NK-92 (cell line): ENCODE results near the gene GZMA.

Source experiments
- DNase-seq: peaks from one replicate; lab custom pipeline; 2025; ENCODE audit not compliant: unreplicated experiment; lab: John Stamatoyannopoulos, UW

Gene GZMA

DNA sequence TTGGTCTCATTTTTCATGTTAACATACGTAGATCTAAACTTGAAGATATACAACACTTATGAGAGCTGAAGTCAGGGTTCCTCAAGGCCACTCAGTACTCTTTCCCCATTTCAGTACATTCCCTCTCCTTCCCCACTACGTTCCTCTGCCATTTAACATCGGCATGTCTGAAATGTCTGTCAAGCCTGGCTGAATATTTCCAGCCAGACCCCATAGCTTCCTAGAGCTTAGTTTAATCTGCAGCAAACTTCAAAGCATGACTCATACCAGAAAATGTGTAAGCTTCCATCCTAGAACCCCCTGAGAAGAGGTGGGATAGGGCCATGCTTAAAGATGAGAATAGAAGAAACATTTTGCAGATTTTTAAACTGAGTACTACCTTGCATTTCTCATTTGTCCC lies 6.2 kb downstream of the GZMA start:
- DNase-seq: no peak

DNA sequence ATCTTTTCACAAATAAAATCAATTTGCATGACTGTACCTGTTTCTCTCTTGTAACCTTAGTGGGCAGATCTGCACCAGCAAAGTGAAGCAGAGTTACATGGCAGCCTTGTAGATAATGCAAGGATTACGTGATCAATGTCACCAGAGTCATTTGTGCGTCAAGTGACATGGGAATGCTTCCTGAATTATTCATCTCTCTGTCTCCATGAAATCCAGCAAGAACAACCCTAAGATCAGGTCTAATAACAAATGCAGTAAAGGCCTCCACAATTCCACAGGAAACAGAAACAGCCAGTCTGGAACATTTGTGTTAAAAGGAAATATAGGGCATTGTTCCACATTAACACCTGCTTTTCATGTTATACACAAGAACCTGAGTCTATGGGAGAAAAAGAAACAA lies 7.8 kb downstream of the GZMA start:
- DNase-seq: no peak

DNA sequence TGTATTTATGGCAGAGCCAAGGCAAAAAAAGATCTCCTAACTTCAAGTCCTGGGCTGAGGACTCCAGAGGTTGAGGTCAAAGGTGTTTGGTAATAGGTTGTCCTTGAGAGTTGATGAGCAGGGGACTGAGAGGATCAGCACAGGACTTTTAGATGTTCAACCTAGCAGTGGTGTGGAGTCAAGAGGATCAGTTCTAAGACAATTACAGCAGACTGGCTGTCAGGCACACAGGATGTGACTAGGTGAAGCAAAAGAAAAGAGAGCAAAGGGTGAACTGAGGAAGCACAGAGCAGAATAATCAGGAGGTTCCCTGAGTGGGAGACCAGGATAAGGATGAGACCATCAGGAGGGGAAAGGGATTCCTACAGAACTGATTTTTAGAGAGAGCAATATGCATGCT lies 10.9 kb downstream of the GZMA start:
- no peak for DNase-seq

DNA sequence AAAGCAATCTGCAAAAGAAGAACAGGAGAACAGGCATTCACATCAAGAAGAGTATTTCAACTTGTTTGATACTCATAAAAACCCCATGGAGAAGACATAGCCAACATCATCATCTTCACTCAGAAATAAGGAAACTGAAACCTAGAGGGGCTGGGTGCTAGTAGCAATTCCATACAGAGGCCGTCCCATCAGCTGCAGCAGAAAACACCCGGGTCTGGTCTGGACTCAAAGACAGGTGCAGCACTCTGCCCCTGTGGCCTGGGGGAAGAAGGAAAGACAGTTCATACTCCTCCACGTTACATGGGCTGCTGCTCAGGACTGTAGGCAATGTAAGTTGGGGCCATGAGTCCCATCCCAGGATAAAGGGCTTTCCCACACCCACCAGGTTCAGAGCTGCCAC lies 11.6 kb downstream of the GZMA start:
- DNase-seq: no peak

DNA sequence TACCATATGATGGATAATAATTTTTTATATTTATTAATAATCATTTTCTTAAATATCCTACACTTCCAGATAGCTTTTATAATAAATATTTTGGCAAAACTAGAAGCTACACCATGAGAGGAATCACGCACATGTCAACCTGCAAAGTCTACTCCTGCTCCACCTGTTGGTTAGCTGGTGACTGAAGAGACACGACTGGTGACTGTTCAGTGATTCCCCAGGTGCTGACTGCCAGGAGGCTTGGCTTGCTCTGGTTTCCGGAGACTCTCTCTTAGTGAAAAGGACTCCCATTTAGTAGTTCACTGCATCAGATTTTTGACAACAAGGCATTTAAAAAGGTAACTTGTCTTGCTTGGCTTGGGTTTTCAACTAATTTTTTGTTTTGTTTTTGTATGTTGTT lies 20.9 kb downstream of the GZMA start:
- no peak for DNase-seq

DNA sequence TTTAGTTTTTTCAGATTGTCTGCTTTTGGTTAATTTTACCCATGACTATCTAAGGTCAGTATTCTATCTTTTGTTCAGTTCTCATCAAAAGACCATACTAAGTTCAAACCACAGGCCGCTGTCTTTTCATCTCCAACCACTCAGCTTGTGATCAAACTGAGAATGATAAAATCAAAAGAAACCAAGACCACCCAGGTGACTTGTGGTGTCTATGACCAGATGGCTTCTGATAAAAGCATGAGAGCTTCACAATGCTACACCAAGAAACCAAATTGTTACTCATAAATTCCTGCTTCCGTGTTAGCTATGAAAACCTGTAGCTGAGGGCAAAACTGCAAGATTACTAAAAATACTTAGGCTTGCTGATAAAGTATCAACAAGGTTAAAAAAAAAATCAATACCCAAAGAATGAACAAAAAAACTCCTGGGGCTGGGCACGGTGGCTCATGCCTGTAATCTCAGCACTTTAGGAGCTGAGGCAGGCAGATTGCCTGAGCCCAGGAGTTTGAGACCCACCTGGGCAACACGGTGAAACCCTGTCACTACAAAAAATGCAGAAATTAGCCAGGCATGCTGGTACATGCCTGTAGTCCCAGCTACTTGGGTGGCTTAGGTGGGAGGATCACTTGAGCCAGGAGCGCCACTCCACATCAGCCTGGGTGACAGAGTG lies 31.7 kb downstream of the GZMA start:
- DNase-seq: no peak

DNA sequence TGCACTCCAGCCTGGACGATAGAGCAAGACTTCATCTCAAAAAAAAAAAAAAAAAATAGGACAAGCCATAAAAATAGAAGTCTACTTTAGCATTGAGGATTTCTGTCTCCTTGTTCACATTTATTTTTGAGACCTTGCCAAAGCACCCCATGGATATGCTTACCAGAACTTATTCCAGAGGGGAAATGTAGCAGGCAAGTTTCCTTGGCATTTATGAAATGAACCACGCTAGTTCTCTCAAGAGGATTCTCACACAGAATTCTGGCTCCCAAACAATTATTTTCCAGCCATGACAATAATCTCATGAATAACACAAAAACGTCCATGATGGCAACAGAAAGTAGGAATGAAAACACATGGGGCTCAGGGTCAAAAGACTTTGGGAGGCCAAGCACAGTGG lies 34.1 kb downstream of the GZMA start:
- DNase-seq: no peak

DNA sequence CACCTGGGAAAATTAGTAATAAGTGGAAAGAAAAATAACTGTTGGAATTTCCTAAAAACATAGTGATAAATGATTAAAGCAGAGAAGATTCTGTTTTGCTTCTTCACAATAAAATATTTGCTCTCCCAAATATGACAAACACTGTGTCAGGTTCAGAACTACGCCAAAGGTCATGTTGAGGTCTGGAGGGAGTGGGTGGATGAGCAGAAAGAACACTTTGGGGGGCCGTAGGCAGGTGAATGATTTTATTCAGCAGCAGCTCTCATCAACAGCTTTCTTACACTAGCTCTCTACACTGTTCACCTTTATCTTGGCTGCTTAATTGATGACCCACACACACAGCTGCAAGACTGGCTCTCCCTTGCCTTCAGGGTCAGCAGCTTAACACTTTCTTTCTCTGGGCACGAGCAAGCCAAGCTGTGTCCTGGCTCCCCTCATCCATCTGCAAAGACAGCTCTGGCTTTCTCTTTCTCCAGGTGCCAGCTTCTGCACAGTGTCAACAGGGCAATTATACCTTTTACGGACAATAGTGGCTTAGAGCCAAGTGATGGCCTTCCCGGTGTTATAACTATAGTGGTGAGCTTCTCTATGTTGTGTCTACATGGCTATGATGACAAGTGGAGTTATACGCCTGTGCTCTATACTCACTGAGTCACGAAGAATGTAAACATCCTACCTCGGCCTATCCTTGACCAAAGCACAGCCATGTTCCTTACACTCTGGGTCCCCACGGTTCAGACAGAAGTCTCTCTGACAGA lies 38.6 kb downstream of the GZMA start:
- DNase-seq: no peak

DNA sequence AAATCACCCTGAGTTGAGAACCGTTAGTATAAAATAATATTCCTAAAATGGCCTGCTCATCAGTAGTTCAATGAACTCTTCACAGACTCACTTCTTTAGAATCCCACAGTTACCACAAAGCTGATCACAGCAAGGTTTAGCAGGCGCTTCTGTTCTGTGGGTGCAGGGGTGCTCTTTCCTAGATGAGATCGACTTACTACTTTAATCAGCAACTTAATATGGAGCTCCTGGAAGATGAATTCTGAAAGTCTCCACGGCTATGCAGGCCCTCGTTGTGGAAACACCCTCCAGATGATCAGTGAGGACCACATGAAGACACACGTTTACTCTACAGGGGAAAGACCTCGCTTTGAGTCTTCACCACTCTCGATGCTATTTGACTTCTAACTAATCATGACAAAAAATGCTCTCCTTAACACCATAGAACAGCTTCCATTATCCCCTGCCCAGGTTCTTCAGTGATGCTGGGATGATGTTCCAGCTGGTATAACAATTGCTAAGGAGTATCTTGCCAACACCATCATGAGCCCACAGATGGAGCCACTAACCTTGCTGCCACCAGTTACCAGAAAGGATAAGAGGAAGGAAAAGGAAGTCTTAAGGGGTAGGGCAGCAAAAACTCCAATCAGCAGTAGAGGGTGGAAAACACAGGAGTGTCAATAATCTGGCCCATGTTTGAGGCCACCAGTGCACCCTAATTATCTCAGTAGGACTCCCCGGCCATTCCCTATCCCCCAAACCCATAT lies 39.7 kb downstream of the GZMA start:
- DNase-seq: no peak

DNA sequence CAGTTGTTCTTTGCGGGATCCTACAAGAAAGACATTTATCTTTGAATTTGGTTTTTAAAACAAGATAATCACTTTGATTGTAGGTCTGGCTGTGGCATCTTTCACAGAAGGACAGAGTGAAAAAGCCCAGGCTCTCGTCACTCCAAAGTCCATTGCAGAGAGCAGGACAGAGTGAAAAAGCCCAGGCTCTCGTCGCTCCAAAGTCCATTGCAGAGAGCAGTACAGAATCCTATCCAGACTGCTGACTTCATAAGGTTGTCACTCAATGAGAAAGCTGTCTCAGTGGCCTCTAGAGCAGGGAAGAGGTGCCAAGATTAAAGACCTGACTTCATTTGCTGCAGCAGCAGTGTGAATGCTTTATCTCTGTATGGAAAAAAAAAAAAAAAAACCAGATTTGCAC lies 41.2 kb downstream of the GZMA start:
- no peak for DNase-seq

DNA sequence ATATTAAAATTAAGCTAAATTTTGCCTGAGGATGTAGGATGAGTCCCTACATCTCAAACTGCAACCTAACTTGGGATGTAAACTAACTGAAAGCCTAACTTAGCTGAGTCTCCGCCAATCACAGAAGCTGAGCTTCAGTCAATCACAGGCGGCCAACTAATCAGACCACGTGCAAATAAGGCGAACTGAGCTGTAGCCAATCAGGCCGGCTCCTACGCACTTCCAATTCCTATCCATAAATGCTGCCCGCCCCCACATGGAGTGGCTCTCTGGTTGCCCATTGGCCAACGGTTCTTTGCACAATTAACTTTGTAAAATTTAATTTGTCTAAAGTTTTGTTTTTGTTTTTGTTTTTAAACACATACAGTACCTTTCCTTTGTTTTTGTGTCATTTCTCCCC lies 43.6 kb downstream of the GZMA start:
- DNase-seq: no peak

DNA sequence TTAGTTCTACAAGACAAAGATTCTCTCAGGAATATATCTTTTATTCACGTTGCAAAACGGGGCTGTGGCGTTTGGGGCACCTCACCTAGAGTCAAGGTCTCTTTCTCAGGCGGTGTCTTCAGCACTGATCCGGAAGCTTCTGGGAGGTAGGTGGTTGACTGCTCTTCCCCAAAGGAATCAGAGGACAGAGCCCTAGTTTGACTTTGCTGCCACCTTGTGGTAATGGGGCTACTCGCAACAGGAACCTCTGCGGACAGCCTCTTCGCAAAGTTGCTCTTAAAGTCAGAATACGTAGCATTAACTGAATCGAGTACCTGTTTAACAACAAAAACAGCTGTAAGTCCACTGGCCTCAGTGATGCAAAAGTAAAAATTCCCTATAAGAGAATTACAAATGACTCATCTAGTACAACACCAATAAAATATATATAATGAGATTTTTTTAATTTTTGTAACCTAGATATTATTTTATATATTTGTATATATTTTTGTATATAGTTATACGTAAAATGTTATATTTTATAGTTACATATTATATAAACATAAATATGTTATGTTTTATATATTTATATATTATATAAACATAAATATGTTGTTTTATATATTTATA lies 44.2 kb downstream of the GZMA start:
- DNase-seq: peak; percentile 41

DNA sequence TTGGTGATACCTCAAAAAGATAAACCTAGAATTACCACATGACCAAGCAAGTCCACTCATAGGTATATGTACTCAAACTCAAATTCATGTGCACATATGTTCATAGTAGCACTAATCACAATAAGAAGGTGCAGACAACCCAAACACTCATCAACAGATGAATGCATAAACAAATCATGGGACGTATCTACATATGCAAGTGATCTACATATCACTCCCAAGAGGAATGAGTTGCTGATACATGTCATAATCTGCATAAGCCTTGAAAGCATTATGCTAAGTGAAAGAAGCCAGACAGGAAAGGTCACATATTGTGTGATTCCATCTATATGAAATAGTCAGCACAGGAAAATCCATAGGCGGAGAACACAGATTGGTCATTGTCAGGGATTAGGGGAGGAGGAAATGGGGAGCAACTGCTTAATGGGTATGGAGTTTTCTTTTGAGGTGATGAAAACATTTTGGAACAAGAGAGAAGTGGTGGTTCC lies 46.9 kb downstream of the GZMA start:
- no peak for DNase-seq

DNA sequence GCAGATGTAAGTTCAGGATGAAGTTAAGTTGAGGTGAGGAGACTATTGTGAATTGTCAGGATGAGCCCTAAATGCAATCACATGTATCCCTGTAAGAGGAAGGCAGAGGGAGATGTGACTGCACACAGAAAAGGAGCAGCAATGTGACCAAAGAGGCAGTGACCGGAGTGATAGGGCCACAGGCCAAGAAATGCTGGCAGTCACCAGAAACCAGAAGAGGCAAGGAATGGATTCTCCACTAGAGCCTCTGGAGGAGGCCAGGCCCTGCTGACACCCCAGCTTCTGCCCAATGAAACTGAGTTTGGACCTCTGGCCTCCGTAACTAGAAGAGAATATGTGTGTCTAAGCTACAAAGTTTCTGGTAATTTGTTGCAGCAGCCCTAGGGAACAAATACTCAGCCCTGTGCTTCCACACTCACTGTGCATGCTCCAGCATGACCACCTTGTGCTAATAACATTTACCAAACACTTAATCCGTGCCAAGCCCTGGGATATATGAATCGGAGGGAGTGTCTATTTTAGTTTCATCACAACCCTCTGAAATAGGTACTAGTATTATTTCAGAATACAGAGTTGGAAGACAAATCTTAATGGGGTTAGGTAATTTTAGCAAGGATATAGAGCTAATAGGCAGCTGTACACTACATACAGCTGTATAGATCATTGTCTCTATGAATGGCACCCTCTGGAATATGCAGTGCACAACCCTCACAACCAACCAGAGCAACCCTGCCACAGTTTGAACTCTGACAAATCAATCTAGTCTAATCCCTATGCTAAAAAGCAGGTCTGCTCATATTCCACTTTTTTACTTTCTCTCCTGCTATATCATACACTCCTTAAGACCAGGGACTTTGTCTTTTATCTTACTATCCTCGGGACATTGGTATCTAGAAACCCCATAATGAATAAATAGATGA lies 49.7 kb downstream of the GZMA start:
- no peak for DNase-seq

DNA sequence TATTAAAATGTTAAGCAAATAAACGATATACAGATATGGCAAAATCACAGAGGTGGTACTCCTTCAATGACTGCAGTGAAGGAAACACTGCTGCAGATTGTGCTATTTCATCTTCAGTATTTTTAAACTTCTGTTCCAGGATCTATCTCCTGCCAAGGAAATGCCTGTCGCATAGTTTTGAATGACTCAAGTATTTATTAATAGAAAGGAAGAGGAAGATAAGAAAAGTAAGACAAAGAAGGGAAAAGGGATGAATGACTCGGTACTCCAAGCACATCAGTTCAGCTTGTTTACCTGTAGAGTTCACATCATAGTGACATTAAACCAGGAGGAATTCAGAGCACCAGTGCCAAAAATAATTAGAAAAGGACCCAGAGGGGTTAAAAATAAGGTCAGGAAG lies 52.4 kb downstream of the GZMA start:
- no peak for DNase-seq
